IPS-18a (cell line): ENCODE measurements around the gene DOK5.
"Not testable (repeated sequence)": the region's sequence is repeated elsewhere in the genome, so short reads cannot be mapped to it uniquely, and the experiment has no call there.

ENCODE experiments used
- H3K27ac ChIP-seq: one replicate; pipeline ENCODE4 v1.5.1; 2013; ENCODE audit warnings: low read length
- H3K27me3 ChIP-seq: one replicate; pipeline ENCODE4 v1.6.1; 2013; ENCODE audit warnings: mild to moderate bottlenecking, low read length; ENCODE audit not compliant: control insufficient read depth, insufficient read depth
- H3K36me3 ChIP-seq: one replicate; pipeline ENCODE4 v1.6.1; 2013; ENCODE audit warnings: low read depth, low read length; ENCODE audit not compliant: control insufficient read depth
- H3K4me1 ChIP-seq: one replicate; pipeline ENCODE4 v1.6.1; 2013; ENCODE audit warnings: low read depth, low read length; ENCODE audit not compliant: control insufficient read depth
- H3K4me3 ChIP-seq: one replicate; pipeline ENCODE4 v1.5.1; 2013; ENCODE audit warnings: low read length
- H3K9ac ChIP-seq: one replicate; pipeline ENCODE4 v1.6.1; 2013; ENCODE audit warnings: mild to moderate bottlenecking, low read length, moderate library complexity
- H3K9me3 ChIP-seq: one replicate; pipeline ENCODE4 v1.6.1; 2013; ENCODE audit warnings: low read depth, low read length; ENCODE audit not compliant: control insufficient read depth

DOK5 gene

DNA sequence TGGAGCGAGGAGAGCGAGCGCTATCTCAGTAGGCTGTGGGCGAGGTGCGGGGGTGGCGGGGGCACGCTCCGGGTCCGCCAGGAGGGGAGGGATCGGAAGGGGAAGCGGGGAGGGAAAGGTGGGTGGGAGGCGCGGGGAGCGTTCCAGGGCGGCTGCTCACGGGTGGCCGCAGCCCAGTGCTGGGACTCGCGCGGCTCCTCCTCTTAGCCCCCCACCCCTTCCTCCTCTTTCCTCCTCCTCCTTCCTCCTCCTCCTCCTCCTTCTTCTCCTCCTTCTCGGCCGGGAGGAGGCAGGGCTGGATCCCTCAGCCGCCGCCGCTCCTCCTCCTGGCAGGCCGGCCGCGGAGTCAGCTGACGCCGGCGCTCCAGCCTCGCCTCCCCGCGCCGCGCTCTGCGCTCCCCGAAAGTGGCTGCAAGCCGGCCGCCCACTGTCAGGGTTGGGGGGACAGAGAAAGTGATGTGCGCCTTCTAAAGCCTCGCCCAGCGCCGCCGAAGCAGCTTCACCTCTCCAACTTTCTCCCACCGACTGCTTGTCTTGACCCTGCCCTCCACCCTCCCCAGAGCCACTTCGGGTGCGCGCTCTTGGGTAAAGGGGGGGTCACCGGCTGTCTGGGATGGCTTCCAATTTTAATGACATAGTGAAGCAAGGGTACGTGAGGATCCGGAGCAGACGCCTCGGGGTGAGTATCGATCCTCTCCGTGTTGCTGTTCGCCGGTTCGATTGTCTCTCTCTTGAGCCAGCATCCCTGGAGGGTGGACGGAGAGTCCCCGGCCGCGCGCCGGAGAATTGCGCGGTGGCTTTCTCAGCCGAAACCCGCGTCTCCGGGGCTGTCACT lies at the start of gene DOK5:
DOK5 (plus strand) TSS at position 260 of the 835 bp plus-strand sequence; CDS start at position 614, 354 bp downstream.
- Histone ChIP-seq H3K4me1 (peaks cover 28% of the 10 kb centered on the region), H3K9ac (peak within 1 kb of the TSS; percentile 66), H3K9me3 (no peaks in the 10 kb centered on the region), H3K27me3 (peaks cover 38% of the 10 kb centered on the region), H3K4me3 (peak within 1 kb of the TSS; percentile 90), H3K36me3 (no peaks in the 10 kb centered on the region), H3K27ac (no peak within 1 kb of the TSS)

DNA sequence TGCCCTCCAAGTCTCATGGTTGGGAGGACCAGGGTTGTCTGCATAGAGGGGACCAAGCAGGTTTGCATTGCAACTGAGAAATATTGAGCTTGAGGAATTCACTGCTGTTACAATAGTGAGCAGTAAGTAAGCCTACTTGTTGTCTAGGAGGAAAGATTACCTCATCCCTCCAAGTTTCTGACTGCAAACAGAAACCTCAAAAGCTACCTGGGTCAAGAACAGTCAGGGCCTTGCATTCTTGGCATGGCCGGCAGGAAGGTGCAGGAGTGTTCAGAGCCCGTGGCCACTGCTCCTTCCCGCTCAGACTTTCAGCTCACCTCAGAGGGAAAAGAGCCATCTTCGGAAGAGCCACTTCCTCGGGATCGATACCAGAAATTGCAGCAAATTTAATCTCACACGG lies 46.0 kb upstream of the DOK5 start:
- no peak overlapping the region for H3K27ac ChIP-seq
- peaks cover 4% of the 10 kb centered on the region for H3K9me3 ChIP-seq

DNA sequence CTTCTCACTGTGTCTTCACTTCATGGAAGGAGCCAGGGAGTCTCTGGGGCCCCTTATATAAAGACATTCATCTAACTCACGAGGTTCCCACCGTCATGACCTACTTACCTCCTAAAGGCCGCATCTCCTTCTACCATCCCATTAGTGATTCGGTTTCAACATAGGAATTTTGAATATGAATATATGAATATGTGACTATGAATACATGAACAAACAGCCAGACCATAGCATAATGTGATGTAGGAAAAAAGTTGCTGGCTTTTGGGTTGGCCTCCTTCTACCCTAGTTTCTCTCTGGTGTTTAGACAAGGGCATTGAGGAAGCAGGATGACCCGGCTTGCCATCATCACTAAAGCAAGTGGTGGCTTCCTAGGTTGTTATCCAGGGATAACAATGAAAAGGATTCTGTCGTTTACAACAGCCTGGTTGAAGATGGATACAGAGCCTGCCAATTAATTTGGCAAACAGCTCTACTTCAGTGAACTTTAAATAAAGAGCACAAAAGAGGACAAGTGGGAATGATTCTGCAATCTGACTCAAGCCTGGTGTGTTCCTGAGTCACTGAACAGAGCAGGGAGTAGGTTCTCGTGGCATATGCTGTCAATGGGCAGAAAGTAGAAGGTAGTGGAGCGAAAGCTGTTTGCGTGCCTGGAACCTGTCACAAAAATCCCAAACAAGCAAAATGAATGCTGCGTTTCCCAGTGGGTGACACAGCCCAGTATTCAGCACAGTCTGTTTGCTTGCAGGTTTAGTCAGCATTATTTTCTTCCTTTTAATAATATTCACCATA lies 44.0 kb upstream of the DOK5 start:
- no peaks in the 10 kb centered on the region for H3K4me1 ChIP-seq
- H3K27ac ChIP-seq, result no peak overlapping the region
- H3K9me3 ChIP-seq, result no peaks in the 10 kb centered on the region
- H3K36me3 ChIP-seq, result no peaks in the 10 kb centered on the region
- no peak overlapping the region for H3K9ac ChIP-seq
- no peak overlapping the region for H3K4me3 ChIP-seq
- H3K27me3 ChIP-seq, result no peaks in the 10 kb centered on the region

More for the DNA sequence above, 46.0 kb upstream of the DOK5 start:
- no peaks in the 10 kb centered on the region for H3K4me1 ChIP-seq
- H3K36me3 ChIP-seq, result no peaks in the 10 kb centered on the region
- H3K4me3 ChIP-seq, result no peak overlapping the region
- no peak overlapping the region for H3K9ac ChIP-seq
- H3K27me3 ChIP-seq, result no peaks in the 10 kb centered on the region

DNA sequence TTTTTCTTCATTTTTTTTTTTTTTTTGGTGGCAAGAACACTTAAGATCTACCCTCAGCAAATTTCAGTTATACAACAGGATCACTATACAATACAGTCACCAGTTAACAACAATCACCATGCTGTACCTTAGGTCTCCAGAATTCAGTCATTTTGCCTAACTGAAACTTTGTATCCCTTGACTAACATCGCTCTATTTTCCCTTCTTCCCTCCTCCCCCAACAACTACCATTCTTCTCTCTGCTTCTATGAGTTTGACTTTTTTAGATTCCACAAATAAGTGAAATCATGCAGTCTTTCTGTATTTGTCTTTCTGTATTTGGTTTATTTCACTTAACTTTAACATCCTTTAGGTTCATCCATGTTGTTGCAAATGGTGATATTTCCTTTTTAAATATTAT lies 42.4 kb upstream of the DOK5 start:
- Histone ChIP-seq H3K27me3 (no peaks in the 10 kb centered on the region), H3K9me3 (no peaks in the 10 kb centered on the region), H3K4me3 (no peak overlapping the region), H3K27ac (no peak overlapping the region), H3K9ac (no peak overlapping the region), H3K4me1 (no peaks in the 10 kb centered on the region), H3K36me3 (no peaks in the 10 kb centered on the region)

DNA sequence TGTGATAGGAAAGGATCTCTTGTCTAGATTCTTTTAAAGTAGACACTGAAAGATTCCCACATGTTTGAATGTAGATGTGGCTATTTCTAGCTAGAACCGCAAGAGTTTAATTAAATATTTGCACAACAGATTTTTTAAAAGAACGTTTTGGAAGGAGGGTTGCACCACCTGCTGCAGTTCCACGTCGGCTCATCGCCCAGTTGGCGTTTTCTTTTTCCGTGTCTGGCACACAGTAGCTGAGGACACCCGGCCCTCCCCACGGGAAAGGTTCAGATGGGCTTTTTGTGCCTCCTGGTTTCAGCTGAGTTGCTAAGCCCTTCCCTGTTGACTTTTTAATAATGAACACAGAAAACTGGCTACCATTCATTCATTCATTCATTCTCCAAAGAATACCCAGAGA lies 41.8 kb upstream of the DOK5 start:
- no peaks in the 10 kb centered on the region for H3K36me3 ChIP-seq
- H3K9me3 ChIP-seq, result no peaks in the 10 kb centered on the region
- H3K4me1 ChIP-seq, result no peaks in the 10 kb centered on the region
- H3K4me3 ChIP-seq, result no peak overlapping the region
- no peak overlapping the region for H3K9ac ChIP-seq
- H3K27me3 ChIP-seq, result no peaks in the 10 kb centered on the region
- no peak overlapping the region for H3K27ac ChIP-seq

DNA sequence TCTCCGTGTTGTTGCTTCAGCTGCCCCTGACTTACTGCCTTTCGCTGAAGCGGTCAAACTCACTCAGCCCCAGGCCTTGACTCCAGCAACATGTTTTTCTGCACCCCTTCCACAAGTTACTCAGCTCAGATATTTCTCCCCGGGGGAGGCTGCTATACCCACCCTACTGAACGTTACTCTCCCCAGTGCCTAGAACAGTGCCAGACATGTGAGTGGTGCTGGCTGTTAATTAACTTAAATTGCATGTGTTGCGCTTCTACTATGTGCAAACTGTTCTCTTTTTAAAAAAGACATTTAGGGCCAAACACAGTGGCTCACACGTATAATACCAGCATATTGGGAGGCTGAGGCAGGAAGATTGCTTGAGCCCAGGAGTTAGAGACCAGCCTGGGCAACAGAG lies 41.2 kb upstream of the DOK5 start:
- no peaks in the 10 kb centered on the region for H3K27me3 ChIP-seq
- no peaks in the 10 kb centered on the region for H3K36me3 ChIP-seq
- no peak overlapping the region for H3K4me3 ChIP-seq
- no peak overlapping the region for H3K9ac ChIP-seq
- no peak overlapping the region for H3K27ac ChIP-seq
- no peaks in the 10 kb centered on the region for H3K4me1 ChIP-seq
- H3K9me3 ChIP-seq, result no peaks in the 10 kb centered on the region

DNA sequence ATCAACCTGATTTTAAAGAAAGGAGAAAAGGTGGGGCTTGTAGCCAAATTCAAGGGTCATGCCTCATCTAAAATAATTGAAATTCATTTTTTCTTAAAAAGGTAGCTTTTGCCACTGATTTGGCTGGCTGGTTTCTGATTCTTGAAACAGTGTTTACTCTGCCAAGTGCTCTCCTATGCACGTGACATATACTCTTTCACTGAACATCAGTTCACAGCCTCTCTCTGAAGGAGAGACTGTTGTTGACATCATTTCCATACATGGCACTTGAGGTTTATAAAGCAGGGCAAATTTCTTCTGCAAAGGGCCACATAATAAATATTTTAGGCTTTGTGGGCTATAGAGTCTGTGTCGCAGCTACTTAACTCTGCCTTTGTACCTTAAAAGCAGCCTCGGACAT lies 40.4 kb upstream of the DOK5 start:
- Histone ChIP-seq H3K9ac (no peak overlapping the region), H3K9me3 (no peaks in the 10 kb centered on the region), H3K4me3 (no peak overlapping the region), H3K4me1 (no peaks in the 10 kb centered on the region), H3K36me3 (no peaks in the 10 kb centered on the region), H3K27ac (no peak overlapping the region), H3K27me3 (no peaks in the 10 kb centered on the region)

DNA sequence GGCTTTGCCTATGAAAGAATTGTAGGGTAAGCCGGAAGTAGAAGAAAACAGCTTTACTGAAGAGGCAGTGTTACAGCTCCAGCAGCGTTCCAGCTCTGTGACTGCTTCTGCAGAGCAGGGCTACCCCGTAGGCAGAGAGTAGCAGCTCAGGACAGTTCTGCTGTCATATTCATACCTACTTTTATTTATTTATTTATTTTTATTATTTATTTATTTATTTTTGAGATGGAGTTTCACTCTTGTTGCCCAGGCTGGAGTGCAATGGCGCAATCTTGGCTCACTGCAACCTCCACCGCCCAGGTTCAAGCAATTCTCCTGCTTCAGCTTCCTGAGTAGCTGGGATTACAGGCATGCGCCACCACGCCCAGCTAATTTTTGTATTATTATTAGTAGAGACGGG lies 39.0 kb upstream of the DOK5 start:
- not testable (repeated sequence) for H3K4me1 ChIP-seq, H3K27me3 ChIP-seq, H3K4me3 ChIP-seq, H3K9ac ChIP-seq, H3K36me3 ChIP-seq, H3K9me3 ChIP-seq, H3K27ac ChIP-seq

DNA sequence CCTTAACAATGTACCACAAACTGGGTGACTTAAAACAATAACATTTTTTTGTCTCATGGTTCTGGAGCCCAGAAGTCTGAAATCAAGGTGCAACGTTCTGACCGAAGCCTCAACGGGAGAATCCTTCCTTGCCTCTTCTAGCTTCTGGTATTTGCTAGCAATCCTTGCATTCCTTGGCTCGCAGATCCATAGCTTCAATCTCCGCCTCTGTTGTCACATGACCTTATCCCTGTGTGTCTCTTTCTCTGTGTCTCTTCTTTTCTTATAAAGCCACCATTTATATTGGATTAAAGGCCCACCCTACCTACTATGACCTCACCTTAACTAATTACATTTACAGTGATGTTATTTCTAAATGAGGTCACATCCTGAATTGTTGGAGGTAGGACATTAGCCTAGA lies 37.2 kb upstream of the DOK5 start:
- no peaks in the 10 kb centered on the region for H3K36me3 ChIP-seq
- no peak overlapping the region for H3K9ac ChIP-seq
- H3K4me1 ChIP-seq, result no peaks in the 10 kb centered on the region
- no peak overlapping the region for H3K27ac ChIP-seq
- H3K27me3 ChIP-seq, result no peaks in the 10 kb centered on the region
- no peak overlapping the region for H3K4me3 ChIP-seq
- no peaks in the 10 kb centered on the region for H3K9me3 ChIP-seq

DNA sequence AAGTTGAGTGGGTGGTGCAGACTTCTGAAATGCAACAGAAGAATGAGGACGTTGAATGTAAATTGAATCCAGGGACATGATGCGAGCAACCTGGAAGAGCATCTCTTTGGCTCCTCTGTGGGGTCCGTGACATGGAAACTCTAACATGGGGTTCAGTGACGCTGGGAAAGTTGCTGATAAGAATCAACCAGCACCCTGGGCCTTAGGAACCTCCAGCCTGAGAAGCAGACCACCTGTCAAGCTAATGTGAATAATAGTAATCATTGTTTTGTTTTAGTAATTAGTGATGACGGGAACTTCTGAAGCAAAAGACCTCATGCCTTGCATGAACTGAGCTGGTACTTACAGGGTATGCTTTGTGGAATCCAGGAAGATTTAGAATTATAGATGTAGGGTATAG lies 25.2 kb upstream of the DOK5 start:
- Histone ChIP-seq H3K9ac (no peak overlapping the region), H3K4me1 (peaks cover 21% of the 10 kb centered on the region), H3K27ac (no peak overlapping the region), H3K9me3 (no peaks in the 10 kb centered on the region), H3K27me3 (no peaks in the 10 kb centered on the region), H3K36me3 (no peaks in the 10 kb centered on the region), H3K4me3 (no peak overlapping the region)

DNA sequence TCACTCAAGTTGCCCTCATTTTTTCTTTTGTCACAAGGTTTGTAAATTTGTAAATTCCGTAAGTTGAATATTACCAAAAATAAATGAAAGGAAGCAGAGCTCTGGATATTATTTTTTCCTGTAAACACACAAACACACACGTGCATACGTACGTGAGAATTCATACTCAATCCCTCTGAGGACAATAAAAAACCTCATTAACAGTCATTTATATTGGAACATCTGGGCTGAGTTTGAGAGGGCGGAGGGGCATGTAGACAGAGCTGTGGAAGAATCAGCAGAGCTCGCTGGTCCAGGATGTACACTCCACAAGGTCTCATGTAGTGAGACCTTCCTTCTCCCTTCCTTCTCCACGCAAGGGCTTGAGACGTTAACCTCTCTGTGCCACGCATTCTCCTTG lies 24.2 kb upstream of the DOK5 start:
- Histone ChIP-seq H3K4me3 (no peak overlapping the region), H3K4me1 (peaks cover 21% of the 10 kb centered on the region), H3K27me3 (no peaks in the 10 kb centered on the region), H3K9ac (no peak overlapping the region), H3K36me3 (no peaks in the 10 kb centered on the region), H3K27ac (no peak overlapping the region), H3K9me3 (no peaks in the 10 kb centered on the region)

DNA sequence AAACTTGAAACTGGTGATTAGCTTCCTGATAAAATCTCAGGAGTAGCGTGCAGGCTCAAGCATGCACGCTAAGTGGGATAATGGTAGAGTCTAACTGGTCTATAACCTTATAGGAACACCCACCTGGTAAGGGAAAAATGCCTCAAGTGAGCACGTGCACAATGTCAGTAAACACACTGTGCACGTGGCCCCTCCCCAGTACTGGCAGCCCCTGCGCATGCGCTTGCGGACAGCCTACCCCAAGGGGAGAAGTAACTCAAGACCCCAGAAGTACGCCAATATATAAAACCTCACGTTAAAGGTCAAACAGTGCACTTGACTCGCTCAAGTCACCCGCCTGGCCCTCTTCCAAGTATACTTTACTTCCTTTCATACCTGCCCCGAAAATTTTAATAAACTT lies 23.1 kb upstream of the DOK5 start:
- no peak overlapping the region for H3K4me3 ChIP-seq
- no peaks in the 10 kb centered on the region for H3K9me3 ChIP-seq
- peaks cover 15% of the 10 kb centered on the region for H3K4me1 ChIP-seq
- no peak overlapping the region for H3K9ac ChIP-seq
- H3K27ac ChIP-seq, result no peak overlapping the region
- no peaks in the 10 kb centered on the region for H3K36me3 ChIP-seq
- no peaks in the 10 kb centered on the region for H3K27me3 ChIP-seq
